Measurements from ENCODE around the gene TMEM26.

The TMEM26 gene

GRCh38 chr10:61458031-61458430, 4.8 kb upstream of the TMEM26 start:
- no peak for DNase-seq (ENCODE audit: low read depth)

- no peak for DNase-seq (ENCODE audit: low read depth)
Observed at GRCh38 chr10:61456095-61456789, 3.1 kb upstream of the TMEM26 start.

- no peak for DNase-seq (ENCODE audit: low read depth)
Observed at GRCh38 chr10:61455656-61456055, 2.5 kb upstream of the TMEM26 start.

GRCh38 chr10:61454541-61454940, 1.4 kb upstream of the TMEM26 start:
- no peak for DNase-seq (ENCODE audit: low read depth)

GRCh38 chr10:61452151-61452651, 980 bp downstream of the TMEM26 start:
- DNase-seq (ENCODE audit: low read depth): no peak

GRCh38 chr10:61451357-61451756, 1.8 kb downstream of the TMEM26 start:
- DNase-seq (ENCODE audit: low read depth): no peak

- DNase-seq (ENCODE audit: low read depth): no peak
Observed at GRCh38 chr10:61448841-61449600, 4.2 kb downstream of the TMEM26 start.

GRCh38 chr10:61448091-61448490, 5.1 kb downstream of the TMEM26 start:
- no peak for DNase-seq (ENCODE audit: low read depth)

DNA sequence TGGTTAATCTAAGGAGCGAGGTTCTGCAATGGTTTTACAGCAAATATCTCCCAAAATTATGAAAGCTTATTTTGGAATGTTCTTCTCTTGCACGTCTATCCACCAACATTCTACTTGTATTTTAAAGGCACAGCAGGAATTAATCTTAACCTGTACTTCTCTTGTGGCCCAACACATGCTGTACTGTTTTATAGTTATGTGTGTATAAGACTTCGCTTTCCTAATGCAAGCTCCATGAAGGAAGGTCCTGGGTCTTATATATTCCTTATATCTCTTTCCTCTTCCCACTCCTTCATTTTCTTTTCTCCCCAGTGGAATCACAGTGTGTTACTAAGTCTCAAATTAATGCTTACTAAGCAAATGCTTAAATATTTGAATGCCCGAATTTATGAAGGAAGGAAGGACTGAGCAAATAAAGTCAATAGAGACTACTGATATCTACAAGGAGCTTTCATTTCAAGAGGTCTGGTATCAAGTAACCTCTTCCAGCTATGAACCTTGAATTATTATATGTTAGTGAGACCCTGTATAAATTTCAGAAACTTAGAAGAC, 14.0 kb downstream of the TMEM26 start:
- no peak for DNase-seq (ENCODE audit: low read depth)

DNA sequence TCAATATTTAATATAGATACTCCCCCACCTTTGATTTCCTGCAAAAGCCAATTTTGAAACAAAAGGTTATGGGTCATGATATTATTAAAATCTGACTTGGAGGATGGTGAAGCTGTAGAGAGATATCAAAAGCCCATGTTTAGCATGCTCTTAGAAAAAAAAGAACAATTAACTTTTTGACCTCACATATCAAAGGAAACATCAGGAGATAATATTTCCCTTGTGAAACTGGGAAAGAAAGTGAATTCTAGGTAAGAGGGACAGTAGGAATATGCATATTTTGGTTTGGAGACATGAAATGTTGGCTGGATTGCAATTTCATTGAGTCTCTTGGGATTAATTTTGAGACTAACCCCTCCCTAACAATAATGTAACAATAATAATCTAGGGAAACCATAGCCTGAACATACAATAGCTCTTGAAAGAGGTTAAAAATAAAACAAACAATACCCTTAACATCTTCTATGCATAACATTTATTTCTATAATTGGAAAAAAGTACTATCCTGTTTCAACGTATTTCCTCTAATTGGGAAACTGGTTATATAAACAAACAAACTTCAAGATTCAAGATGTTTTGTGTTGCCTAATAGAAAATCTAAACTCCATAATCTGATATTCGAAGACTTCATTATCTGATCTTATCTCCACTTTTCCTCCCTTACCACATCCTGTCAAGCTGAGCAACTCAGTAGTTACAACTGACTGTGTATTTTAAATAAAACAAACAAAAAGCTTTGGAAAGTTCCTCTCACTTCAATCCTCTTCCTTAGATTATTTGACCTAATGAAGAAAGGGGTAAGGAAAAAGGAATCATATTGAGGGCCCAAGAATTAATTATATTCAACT, 14.8 kb downstream of the TMEM26 start:
- no peak for DNase-seq (ENCODE audit: low read depth)

DNA sequence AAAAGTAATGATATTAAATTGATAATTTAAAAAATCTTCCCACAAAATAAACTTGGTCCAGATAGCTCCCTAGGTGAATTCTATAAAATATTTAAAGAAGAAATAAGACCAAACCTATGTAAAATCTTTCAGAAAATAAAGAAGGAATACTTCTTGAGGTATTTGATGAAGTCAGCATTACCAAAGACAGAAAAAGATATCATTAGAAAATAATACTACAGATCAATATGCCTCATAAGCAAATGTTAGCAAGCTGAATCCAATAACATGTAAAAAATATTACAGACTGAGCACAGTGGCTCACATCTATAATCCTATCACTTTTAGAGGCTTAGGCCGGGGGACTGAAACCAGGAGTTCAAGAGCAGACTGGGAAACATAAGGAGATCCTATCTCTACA, 30.0 kb downstream of the TMEM26 start:
- DNase-seq (ENCODE audit: low read depth): no peak

DNA sequence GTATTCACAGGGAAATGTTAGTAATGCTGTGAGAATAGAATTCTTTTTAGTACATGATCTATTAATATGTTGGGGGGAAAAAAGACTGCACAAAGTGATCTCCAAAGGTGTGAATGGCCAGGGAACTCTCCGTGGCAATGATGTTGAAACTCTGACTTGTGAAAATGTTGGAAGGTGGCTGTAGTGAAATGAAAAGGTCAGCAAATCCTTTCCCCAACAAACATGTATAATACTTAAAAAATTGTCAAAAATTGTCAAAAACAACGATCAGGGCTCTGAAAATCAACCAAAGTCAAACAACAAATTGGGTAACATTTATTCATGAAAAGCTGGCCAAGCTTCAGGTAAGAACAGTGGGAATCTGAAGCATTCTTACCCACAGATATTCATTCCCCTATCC, 35.5 kb downstream of the TMEM26 start:
- no peak for DNase-seq (ENCODE audit: low read depth)

GRCh38 chr10:61415824-61416223, 37.4 kb downstream of the TMEM26 start:
- no peak for DNase-seq (ENCODE audit: low read depth)

GRCh38 chr10:61411706-61412105, 41.5 kb downstream of the TMEM26 start:
- DNase-seq (ENCODE audit: low read depth): no peak

GRCh38 chr10:61410353-61411070, 42.7 kb downstream of the TMEM26 start:
- no peak for DNase-seq (ENCODE audit: low read depth)

- no peak for DNase-seq (ENCODE audit: low read depth)
Observed at GRCh38 chr10:61409157-61409556, 44.0 kb downstream of the TMEM26 start.

GRCh38 chr10:61408105-61408504, 45.1 kb downstream of the TMEM26 start:
- DNase-seq (ENCODE audit: low read depth): no peak

DNA sequence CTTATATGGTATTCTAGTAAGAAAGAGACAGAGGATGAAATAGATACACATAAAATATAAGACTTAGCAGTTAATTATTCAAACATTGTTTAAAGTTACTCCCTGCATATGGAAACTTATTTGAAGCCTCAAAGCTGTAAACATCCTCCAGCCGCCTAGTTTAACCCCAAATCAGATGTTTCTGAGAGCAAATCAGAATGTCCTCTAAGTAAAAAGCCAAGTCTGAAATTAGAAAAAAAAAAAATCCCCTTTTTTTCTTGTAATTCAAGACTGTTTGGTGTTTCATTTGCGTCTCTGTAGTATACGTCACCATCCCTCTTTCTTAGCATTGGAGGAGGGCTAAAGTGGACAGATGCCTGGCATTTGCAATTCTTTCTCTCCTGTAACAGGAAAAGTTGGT, 46.4 kb downstream of the TMEM26 start:
- no peak for DNase-seq (ENCODE audit: low read depth)

- no peak for DNase-seq (ENCODE audit: low read depth)
Observed at GRCh38 chr10:61406242-61406641, 46.9 kb downstream of the TMEM26 start.

GRCh38 chr10:61404751-61405150, 48.4 kb downstream of the TMEM26 start:
- DNase-seq (ENCODE audit: low read depth): no peak

DNA sequence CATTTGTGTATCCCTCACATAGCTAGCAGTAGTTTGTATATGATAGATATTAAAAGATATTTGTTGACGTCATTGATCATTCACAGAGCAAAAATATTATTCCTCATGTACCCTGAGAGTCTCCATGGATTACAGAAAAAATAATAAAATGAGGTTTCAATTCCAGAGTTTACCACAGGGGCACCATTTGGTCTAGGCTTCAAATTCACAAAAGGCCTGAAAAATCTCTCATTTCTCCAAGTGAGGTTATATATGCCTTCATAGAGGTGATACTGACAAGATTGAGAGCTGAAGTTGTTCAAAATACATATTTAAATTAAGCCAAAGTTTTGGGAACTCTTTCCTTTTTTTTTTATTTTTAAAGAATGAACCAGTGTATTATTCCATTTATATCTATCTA, 52.7 kb downstream of the TMEM26 start:
- no peak for DNase-seq (ENCODE audit: low read depth)

DNA sequence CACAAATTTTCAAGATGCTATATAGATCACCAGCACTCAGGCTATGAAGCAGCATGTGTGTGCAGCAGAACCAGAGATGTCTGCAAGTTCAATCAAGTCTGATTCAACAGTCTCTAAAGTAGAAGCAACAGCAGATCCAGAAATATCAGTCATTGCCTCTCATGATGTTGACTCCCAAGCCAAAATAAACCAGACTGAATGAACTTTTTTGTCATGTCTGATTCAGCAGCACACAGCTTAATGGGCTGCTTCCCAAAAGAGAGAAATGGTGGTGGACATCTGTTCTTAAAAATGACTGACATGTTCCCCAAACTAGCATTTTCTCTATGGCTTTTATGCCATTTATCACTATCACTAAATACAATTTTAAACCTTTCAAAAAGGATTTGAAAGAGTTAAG, 53.8 kb downstream of the TMEM26 start:
- no peak for DNase-seq (ENCODE audit: low read depth)

Measured in stimulated activated CD8-positive, alpha-beta memory T cell treated with anti-CD3 and anti-CD28 coated beads, Interleukin-12 subunit alpha, Interleukin-12 subunit beta, amount 100 ng/mL, for 1 hour (primary cell).